ENCODE measurements around the gene ATP1A3.

ATP1A3 gene

DNA sequence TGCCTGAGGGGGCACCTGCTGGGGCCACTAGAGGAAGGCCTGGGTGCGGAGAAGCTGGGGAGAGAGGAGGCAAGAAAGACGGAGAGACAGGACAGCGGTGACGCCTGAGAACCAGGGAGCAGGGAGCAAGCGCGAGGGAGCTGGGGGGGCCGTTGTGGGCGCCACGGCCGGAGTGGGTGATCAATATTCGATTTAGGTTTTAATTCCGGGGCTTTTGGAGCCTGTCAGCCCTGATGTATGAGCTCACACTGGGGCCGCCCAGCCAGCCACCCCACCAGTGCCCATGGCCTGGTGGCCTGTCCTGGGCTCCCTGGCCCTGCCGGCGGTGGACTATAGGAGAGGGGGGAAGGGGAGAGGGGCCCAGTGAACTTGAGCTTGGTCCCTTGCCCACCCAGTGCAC is 57.1 kb downstream of the ATP1A3 start:
- no peak for DNase-seq (ENCODE audit: low read depth)
- H3K4me3 ChIP-seq (ENCODE audit: low read depth, low read length): no peak overlapping the region
- no peak for TF ChIP-seq CTCF (IDR thresholded peaks at IDR 0.05; ENCODE audit: insufficient read depth, low read depth, low read length, missing control alignments)

GRCh38 chr19:41936416-41936850 is 57.6 kb downstream of the ATP1A3 start:
- DNase-seq (ENCODE audit: low read depth): no peak
- no peak for TF ChIP-seq CTCF (IDR thresholded peaks at IDR 0.05; ENCODE audit: insufficient read depth, low read depth, low read length, missing control alignments)
- H3K4me3 ChIP-seq (ENCODE audit: low read depth, low read length): no peak overlapping the region

- no peak overlapping the region for H3K4me3 ChIP-seq (ENCODE audit: low read depth, low read length)
- no peak for DNase-seq (ENCODE audit: low read depth)
- TF ChIP-seq CTCF (IDR thresholded peaks at IDR 0.05; ENCODE audit: insufficient read depth, low read depth, low read length, missing control alignments): no peak
These were observed 58.1 kb downstream of the ATP1A3 start for GRCh38 chr19:41935760-41936415.

GRCh38 chr19:41934849-41935374 is 59.1 kb downstream of the ATP1A3 start:
- peak; percentile 88 for TF ChIP-seq CTCF (IDR thresholded peaks at IDR 0.05; ENCODE audit: insufficient read depth, low read depth, low read length, missing control alignments)
- H3K4me3 ChIP-seq (ENCODE audit: low read depth, low read length): no peak overlapping the region
- DNase-seq (ENCODE audit: low read depth): peak; percentile 85

DNA sequence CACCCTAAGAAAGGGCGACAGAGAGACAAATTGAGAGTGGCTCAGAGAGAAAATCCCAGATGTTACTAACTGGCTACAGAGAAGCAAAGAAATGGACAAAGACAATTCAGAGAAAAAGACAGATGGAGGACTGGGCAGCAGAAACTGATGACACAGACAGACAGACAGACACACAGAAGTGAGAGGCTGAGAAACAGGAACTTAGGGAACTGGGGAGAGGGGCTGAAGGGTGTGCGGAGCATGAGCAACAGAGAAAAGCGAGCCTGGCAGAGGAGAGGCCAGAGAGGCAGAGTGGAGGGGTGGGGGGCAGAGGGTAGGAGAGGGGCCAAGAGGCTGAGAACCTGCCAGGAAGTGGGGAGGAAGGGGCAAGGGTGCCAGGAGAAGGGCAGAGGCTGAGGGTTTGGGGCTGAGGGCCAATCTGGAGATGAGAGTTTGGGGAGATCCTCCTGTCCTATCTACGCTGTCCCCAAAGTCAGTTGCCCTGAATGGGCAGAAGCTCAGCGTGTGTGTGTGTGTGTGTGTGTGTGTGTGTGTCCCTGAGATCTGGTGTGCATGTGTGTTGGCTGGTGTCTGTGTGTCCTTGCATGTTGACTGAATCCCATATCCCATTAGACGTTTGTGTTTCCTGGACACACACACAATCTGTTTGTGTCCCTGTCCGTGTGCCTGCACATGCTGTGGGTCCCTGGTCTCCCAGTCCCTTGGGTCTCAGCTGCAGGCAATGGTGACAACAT is 60.2 kb downstream of the ATP1A3 start:
- DNase-seq (ENCODE audit: low read depth): no peak
- H3K4me3 ChIP-seq (ENCODE audit: low read depth, low read length): no peak overlapping the region
- TF ChIP-seq CTCF (IDR thresholded peaks at IDR 0.05; ENCODE audit: insufficient read depth, low read depth, low read length, missing control alignments): no peak

GRCh38 chr19:41932720-41933332 is 61.2 kb downstream of the ATP1A3 start:
- H3K4me3 ChIP-seq (ENCODE audit: low read depth, low read length): no peak overlapping the region
- no peak for DNase-seq (ENCODE audit: low read depth)
- no peak for TF ChIP-seq CTCF (IDR thresholded peaks at IDR 0.05; ENCODE audit: insufficient read depth, low read depth, low read length, missing control alignments)
